GM18508 (cell line): Measurements from ENCODE around the gene TADA2B.

ENCODE experiments used
- ATAC-seq: cut with Tn5 transposase; IDR thresholded peaks from one replicate; pipeline ENCODE4 v1.9.1; 2021; ENCODE audit warnings: moderate number of reproducible peaks; ENCODE audit not compliant: insufficient read depth, unreplicated experiment

TADA2B gene

GRCh38 chr4:7016512-7016911 lies 26.7 kb upstream of the TADA2B start:
- ATAC-seq, result no peak

- ATAC-seq, result no peak
Measured at GRCh38 chr4:7017446-7018048, 25.6 kb upstream of the TADA2B start.

GRCh38 chr4:7018281-7018680 lies 24.9 kb upstream of the TADA2B start:
- ATAC-seq, result no peak

GRCh38 chr4:7019367-7019766 lies 23.8 kb upstream of the TADA2B start:
- no peak for ATAC-seq

GRCh38 chr4:7020290-7020689 lies 22.9 kb upstream of the TADA2B start:
- no peak for ATAC-seq

GRCh38 chr4:7020856-7021255 lies 22.3 kb upstream of the TADA2B start:
- ATAC-seq, result no peak

- ATAC-seq, result no peak
Measured at GRCh38 chr4:7021355-7021754, 21.8 kb upstream of the TADA2B start.

- ATAC-seq, result no peak
Measured at GRCh38 chr4:7021930-7022664, 21.1 kb upstream of the TADA2B start.

- no peak for ATAC-seq
Measured at GRCh38 chr4:7023486-7023885, 19.7 kb upstream of the TADA2B start.

GRCh38 chr4:7023901-7024300 lies 19.3 kb upstream of the TADA2B start:
- ATAC-seq, result no peak

GRCh38 chr4:7024336-7024890 lies 18.8 kb upstream of the TADA2B start:
- no peak for ATAC-seq

- ATAC-seq, result no peak
Measured at GRCh38 chr4:7025040-7025602, 18.1 kb upstream of the TADA2B start.

- ATAC-seq, result no peak
Measured at GRCh38 chr4:7026107-7026506, 17.1 kb upstream of the TADA2B start.

- no peak for ATAC-seq
Measured at GRCh38 chr4:7027284-7027683, 15.9 kb upstream of the TADA2B start.

- no peak for ATAC-seq
Measured at GRCh38 chr4:7027913-7028312, 15.3 kb upstream of the TADA2B start.

- ATAC-seq, result no peak
Measured at GRCh38 chr4:7029212-7029611, 14.0 kb upstream of the TADA2B start.

GRCh38 chr4:7029921-7030320 lies 13.3 kb upstream of the TADA2B start:
- ATAC-seq, result no peak

GRCh38 chr4:7030856-7031255 lies 12.3 kb upstream of the TADA2B start:
- no peak for ATAC-seq

GRCh38 chr4:7031558-7032449 lies 11.4 kb upstream of the TADA2B start:
- ATAC-seq, result no peak

- no peak for ATAC-seq
Measured at GRCh38 chr4:7032596-7032995, 10.6 kb upstream of the TADA2B start.
